Peyer's patch (tissue), 4 donors: Measurements from ENCODE around the gene TOP3B. TPM values are rescaled to one million over a fixed set of nuclear protein-coding genes. Genes with fewer than 3 reads are reported as not detected.

Experiments used
- DNase-seq, 3 donors: peaks; one replicate each; pipeline ENCODE4 v3.0.0-alpha.2; 2017 to 2019
- H3K27ac ChIP-seq, 4 donors: fragments of 200-600 bp; sonication (generic); one replicate each; pipeline ENCODE4 v1.5.1; 2016 to 2019
- H3K27me3 ChIP-seq, 2 donors: fragments of 200-600 bp; sonication (generic); one replicate each; pipeline ENCODE4 v1.5.1; 2019
- H3K36me3 ChIP-seq, 3 donors: fragments of 200-600 bp; sonication (generic); one replicate each; pipeline ENCODE4 v1.5.1; 2016 to 2019
- H3K4me1 ChIP-seq, 4 donors: fragments of 200-600 bp; sonication (generic); one replicate each; pipeline ENCODE4 v1.5.1; 2016 to 2019
- H3K4me3 ChIP-seq, 4 donors: fragments of 200-600 bp; sonication (generic); 1 replicate in 3 of 4; 2 replicates in 1 of 4; pipeline ENCODE4 v1.5.1; 2016 to 2019; ENCODE audit warnings: mild to moderate bottlenecking in 1 of 4
- H3K9me3 ChIP-seq, 4 donors: fragments of 200-600 bp; sonication (generic); one replicate each; pipeline ENCODE4 v1.5.1; 2016 to 2019; ENCODE audit warnings: mild to moderate bottlenecking in 1 of 4
- CTCF ChIP-seq, 6 experiments: fragments of 450-650 bp in 4 of 6; fragments of 200-600 bp in 2 of 6; sonication (generic) in 1 of 6; IDR thresholded peaks; one replicate each; pipeline ENCODE4 v1.5.1; 2017 to 2019; ENCODE audit warnings: antibody characterized with exemption in 6 of 6, mild to moderate bottlenecking in 3 of 6, moderate library complexity in 1 of 6
- POLR2A ChIP-seq, 2 donors: fragments of 450-650 bp; IDR thresholded peaks; one replicate each; pipeline ENCODE4 v1.5.1; 2017; ENCODE audit warnings: antibody characterized with exemption in 2 of 2, mild to moderate bottlenecking in 2 of 2, moderate library complexity in 2 of 2
- total RNA-seq, 4 donors: library from RNA; depleted of rRNA; stranded (reverse); fragments of >200 nt; gene quantifications; one replicate each; pipeline ENCODE4 v1.1.0, GENCODE V29; 2016

The TOP3B gene
- total RNA-seq, 4 donors from 2014 or later: 53.6 to 91.6 (median 80.2) TPM

DNA sequence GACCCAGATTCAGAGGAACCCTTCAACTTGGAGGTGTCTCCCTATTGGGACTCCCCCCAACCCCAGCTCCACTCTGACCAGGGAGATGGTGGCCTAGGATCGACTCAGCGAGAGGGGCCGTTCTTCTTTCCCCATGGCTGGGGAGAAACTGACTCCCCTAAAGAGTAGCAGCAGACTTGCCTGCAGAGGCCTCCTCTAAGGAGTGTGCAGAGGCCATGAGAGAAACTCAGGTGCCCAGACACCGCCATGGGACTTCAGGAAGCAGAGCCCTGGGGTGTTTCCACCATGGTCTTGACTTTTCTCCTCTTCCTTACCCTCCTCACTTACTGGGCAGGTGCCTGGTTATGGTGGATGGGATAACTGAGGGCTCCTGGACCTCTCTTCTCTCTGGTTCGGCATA, 2.6 kb upstream of the TOP3B start:
- H3K4me1 ChIP-seq: peaks cover 0 to 11% (median 4%) of the 10 kb centered on the region in 4 donors
- no peak overlapping the region for H3K27ac ChIP-seq
- H3K27me3 ChIP-seq: no peaks in the 10 kb centered on the region
- H3K9me3 ChIP-seq: no peaks in the 10 kb centered on the region
- no peak for DNase-seq
- H3K4me3 ChIP-seq: no peak overlapping the region
- TF ChIP-seq CTCF (IDR thresholded peaks at IDR 0.05) (no peak), POLR2A (IDR thresholded peaks at IDR 0.05) (no peak)
- no peaks in the 10 kb centered on the region for H3K36me3 ChIP-seq

GRCh38 chr22:21984793-21985192, 2.2 kb upstream of the TOP3B start:
- DNase-seq: no peak
- TF ChIP-seq POLR2A (IDR thresholded peaks at IDR 0.05) (no peak), CTCF (IDR thresholded peaks at IDR 0.05) (peak in 1 of 6 experiments; percentile 12)
- H3K4me3 ChIP-seq: no peak overlapping the region
- peaks cover 0 to 11% (median 4%) of the 10 kb centered on the region in 4 donors for H3K4me1 ChIP-seq
- no peak overlapping the region for H3K27ac ChIP-seq
- no peaks in the 10 kb centered on the region for H3K27me3 ChIP-seq
- H3K36me3 ChIP-seq: no peaks in the 10 kb centered on the region
- no peaks in the 10 kb centered on the region for H3K9me3 ChIP-seq

DNA sequence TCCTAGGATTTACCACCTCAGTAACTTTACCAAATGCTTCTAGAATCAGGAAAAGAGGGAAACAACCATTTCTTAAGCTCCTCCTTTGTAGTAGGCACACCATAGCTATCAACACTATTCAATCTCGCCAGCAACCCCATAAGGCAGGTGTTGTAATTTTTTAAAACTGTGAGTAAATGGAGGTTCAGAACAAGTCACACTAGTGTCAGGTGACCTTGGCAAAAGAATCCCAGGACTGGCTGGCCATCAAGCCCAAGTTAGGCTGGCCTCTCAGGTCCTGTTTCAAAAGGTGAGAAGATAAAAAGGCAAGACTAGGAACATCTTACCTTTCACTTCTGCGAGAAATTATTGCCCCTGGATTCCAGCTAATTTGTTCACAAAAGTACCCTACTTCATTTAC, 713 bp downstream of the TOP3B start:
- DNase-seq: no peak
- peak overlapping the region; percentile 81 to 98 (median 92) for H3K4me3 ChIP-seq
- no peak for TF ChIP-seq CTCF (IDR thresholded peaks at IDR 0.05)
- no peak for TF ChIP-seq POLR2A (IDR thresholded peaks at IDR 0.05)
- H3K27ac ChIP-seq: peak overlapping the region; percentile 66 to 82 (median 80)
- no peaks in the 10 kb centered on the region for H3K27me3 ChIP-seq
- peaks cover 0 to 11% (median 4%) of the 10 kb centered on the region in 4 donors for H3K4me1 ChIP-seq
- H3K9me3 ChIP-seq: no peaks in the 10 kb centered on the region
- H3K36me3 ChIP-seq: no peaks in the 10 kb centered on the region

GRCh38 chr22:21980547-21980946, 2.0 kb downstream of the TOP3B start:
- Histone ChIP-seq H3K4me3 (no peak overlapping the region), H3K27ac (no peak overlapping the region), H3K36me3 (no peaks in the 10 kb centered on the region), H3K27me3 (no peaks in the 10 kb centered on the region), H3K4me1 (peaks cover 0 to 11% (median 4%) of the 10 kb centered on the region in 4 donors), H3K9me3 (no peaks in the 10 kb centered on the region)
- TF ChIP-seq CTCF (IDR thresholded peaks at IDR 0.05): no peak
- TF ChIP-seq POLR2A (IDR thresholded peaks at IDR 0.05): no peak
- peak in 1 of 3 donors; percentile 23 for DNase-seq

DNA sequence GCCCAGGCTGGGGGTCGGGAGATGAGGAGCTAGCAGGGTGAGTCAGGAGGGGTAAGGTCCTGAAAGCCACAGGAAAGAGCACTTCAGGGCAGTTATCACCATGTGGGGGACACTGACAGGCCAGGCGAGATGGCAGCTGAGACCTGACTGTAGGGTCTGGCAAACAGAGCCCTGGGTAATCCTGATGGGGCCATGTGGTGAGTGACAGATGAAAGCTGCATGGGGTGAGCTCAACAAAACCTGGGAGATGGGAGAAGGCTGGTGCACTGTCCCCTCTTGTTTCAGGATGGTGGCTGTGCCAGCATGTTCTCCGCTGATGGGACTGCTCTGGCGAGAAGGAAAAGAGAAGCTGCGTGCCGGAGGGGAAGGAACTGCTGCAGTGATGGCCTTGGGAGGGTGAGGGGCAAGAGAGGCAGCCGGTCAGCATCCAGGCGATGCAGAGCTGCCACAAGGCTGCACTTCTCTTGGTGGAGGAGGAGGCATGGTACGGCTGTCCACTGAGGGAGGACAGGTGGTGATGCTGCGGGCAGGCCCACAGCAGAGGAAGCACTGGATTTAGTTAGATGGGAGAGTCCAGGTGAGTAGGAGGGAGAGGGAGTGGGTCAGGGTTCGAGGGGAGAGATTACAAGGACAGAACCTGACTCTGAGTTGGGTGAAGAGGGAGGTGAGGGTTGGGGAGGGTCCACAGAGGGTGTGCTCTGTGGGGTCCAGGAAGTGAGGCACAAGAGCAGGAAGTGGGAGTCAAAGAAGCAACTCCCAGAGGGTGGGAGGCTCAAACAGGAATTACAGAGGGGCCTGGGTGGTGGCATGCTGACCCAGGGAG, 3.8 kb downstream of the TOP3B start:
- H3K27ac ChIP-seq: no peak overlapping the region
- peaks cover 0 to 13% (median 0%) of the 10 kb centered on the region in 3 donors for H3K36me3 ChIP-seq
- no peaks in the 10 kb centered on the region for H3K27me3 ChIP-seq
- H3K9me3 ChIP-seq: no peaks in the 10 kb centered on the region
- peaks cover 0 to 11% (median 4%) of the 10 kb centered on the region in 4 donors for H3K4me1 ChIP-seq
- no peak for DNase-seq
- no peak for TF ChIP-seq POLR2A (IDR thresholded peaks at IDR 0.05)
- no peak for TF ChIP-seq CTCF (IDR thresholded peaks at IDR 0.05)
- no peak overlapping the region for H3K4me3 ChIP-seq
